VCaP (cell line): ENCODE measurements around the gene EMILIN3.

Experiments used
- H3K27ac ChIP-seq: fragments of 450-650 bp; 2 replicates; pipeline ENCODE4 v1.5.1; 2017
- CTCF ChIP-seq: fragments of 450-650 bp; conservative IDR thresholded peaks from 2 replicates; pipeline ENCODE4 v1.5.1; 2017; ENCODE audit warnings: mild to moderate bottlenecking, moderate library complexity

EMILIN3 gene

GRCh38 chr20:41329435-41330342 lies 36.9 kb downstream of the EMILIN3 start:
- no peak for TF ChIP-seq CTCF
- no peak overlapping the region for H3K27ac ChIP-seq

- H3K27ac ChIP-seq: no peak overlapping the region
Measured at GRCh38 chr20:41327178-41327577, 39.4 kb downstream of the EMILIN3 start.

GRCh38 chr20:41320976-41321375 lies 45.6 kb downstream of the EMILIN3 start:
- no peak for TF ChIP-seq CTCF
- no peak overlapping the region for H3K27ac ChIP-seq

More at GRCh38 chr20:41327178-41327577, 39.4 kb downstream of the EMILIN3 start:
- no peak for TF ChIP-seq CTCF

- TF ChIP-seq CTCF: no peak
- H3K27ac ChIP-seq: no peak overlapping the region
Measured at GRCh38 chr20:41320441-41320840, 46.2 kb downstream of the EMILIN3 start.

GRCh38 chr20:41318271-41318649 lies 48.4 kb downstream of the EMILIN3 start:
- H3K27ac ChIP-seq: peak overlapping the region; percentile 85
- TF ChIP-seq CTCF: no peak

GRCh38 chr20:41317546-41318270 lies 48.9 kb downstream of the EMILIN3 start, which contains the start of gene ZHX3:
TSS of gene ZHX3 (minus strand) at chr20:41317731. CDS start at chr20:41204916, 112,815 bp downstream.
- TF ChIP-seq CTCF: no peak
- peak within 1 kb of the TSS; percentile 85 for H3K27ac ChIP-seq
